HuH-7 (cell line): ENCODE data around the gene ATN1.

Source experiments
- DNase-seq: peaks from one replicate; pipeline ENCODE4 v3.0.0; 2011; ENCODE audit warnings: low spot score

Gene ATN1

GRCh38 chr12:6925540-6926279, 2.0 kb upstream of the ATN1 start:
- DNase-seq: no peak

- no peak for DNase-seq
Measured at GRCh38 chr12:6928022-6928702, 403 bp downstream of the ATN1 start.

DNA sequence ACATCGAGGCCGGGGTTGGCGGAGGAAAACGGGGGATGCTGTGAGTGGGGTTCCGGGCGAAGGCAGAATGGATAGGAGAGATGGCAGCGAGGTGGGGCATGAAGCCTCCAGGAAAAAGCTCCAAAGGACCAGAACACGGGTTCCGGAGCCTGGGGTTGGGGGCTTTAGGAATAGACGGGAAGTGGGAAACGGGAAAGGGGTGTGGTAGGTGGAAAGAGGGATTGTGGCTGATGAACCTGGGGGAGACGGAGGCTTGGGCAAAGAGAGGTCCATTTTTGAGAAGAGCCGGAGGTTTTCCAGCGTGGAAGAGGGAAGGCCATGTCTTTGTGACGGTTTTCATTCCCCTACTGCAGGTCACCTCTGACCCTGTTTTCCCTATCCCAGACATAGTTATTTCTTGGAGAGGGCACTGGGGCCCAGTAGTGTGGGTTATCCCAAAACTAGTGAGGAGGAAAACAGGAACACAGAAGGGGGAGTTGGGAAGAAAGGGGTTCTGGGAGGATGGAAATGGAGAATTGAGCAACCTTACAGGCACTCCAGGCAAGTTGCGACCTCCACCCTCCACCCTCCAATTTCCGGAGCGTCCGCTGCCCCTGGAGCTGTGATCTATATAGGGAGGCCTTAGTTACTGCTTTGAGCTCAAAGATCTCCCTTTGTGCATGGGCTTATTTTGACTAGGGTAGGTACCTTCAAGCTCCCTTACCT, 1.1 kb downstream of the ATN1 start:
- DNase-seq: no peak

- no peak for DNase-seq
Measured at GRCh38 chr12:6929466-6930452, 2.0 kb downstream of the ATN1 start.

DNA sequence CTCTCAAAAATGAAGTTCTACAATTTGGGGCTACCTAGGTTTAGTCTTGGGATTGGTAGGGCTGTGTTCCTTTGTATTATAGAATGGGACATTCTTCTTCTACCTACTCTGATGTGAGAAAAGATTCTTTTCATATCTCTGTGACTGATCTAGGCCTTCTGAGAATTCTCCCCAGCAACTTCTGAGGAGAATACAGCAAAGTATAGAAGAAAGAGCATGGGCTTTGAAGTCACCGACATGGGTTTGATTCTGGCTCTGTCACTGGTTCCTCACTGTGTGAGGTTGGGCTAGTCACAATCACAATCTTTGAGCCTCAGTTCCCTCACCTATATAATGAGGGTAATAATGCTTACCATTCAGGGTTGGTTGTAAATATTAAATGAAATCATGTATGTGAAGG, 5.0 kb downstream of the ATN1 start:
- no peak for DNase-seq

DNA sequence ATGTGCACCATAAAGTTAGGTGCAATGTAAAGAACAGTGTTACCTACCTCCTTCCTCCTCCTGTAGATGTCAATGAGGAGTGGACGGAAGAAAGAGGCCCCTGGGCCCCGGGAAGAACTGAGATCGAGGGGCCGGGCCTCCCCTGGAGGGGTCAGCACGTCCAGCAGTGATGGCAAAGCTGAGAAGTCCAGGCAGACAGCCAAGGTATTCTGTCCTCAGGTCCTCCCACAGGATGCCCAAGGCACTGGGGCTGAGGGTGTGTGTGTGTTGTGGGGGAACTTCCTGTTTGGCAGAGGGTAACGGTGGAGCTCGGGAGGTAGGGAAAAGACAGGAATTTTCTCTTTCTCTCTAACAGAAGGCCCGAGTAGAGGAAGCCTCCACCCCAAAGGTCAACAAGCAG, 6.4 kb downstream of the ATN1 start:
- DNase-seq: no peak

DNA sequence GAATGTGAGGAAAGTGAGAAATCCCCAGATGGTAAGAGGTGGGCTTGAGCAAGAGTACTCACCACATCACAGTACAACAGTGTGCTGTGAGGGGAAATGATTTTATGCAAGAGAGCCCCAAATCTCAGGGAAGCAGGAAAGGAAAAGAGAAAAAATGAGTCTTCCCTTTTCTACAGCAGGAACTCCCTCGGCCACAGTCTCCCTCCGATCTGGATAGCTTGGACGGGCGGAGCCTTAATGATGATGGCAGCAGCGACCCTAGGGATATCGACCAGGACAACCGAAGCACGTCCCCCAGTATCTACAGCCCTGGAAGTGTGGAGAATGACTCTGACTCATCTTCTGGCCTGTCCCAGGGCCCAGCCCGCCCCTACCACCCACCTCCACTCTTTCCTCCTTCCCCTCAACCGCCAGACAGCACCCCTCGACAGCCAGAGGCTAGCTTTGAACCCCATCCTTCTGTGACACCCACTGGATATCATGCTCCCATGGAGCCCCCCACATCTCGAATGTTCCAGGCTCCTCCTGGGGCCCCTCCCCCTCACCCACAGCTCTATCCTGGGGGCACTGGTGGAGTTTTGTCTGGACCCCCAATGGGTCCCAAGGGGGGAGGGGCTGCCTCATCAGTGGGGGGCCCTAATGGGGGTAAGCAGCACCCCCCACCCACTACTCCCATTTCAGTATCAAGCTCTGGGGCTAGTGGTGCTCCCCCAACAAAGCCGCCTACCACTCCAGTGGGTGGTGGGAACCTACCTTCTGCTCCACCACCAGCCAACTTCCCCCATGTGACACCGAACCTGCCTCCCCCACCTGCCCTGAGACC, 7.8 kb downstream of the ATN1 start:
- DNase-seq: no peak

- no peak for DNase-seq
Measured at GRCh38 chr12:6936194-6936635, 8.5 kb downstream of the ATN1 start.

DNA sequence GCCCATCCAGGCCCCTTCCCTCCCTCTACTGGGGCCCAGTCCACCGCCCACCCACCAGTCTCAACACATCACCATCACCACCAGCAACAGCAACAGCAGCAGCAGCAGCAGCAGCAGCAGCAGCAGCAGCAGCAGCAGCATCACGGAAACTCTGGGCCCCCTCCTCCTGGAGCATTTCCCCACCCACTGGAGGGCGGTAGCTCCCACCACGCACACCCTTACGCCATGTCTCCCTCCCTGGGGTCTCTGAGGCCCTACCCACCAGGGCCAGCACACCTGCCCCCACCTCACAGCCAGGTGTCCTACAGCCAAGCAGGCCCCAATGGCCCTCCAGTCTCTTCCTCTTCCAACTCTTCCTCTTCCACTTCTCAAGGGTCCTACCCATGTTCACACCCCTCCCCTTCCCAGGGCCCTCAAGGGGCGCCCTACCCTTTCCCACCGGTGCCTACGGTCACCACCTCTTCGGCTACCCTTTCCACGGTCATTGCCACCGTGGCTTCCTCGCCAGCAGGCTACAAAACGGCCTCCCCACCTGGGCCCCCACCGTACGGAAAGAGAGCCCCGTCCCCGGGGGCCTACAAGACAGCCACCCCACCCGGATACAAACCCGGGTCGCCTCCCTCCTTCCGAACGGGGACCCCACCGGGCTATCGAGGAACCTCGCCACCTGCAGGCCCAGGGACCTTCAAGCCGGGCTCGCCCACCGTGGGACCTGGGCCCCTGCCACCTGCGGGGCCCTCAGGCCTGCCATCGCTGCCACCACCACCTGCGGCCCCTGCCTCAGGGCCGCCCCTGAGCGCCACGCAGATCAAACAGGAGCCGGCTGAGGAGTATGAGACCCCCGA, 9.1 kb downstream of the ATN1 start:
- no peak for DNase-seq

GRCh38 chr12:6937481-6938352, 10.0 kb downstream of the ATN1 start:
- peak; percentile 86 for DNase-seq

- no peak for DNase-seq
Measured at GRCh38 chr12:6938353-6939190, 10.8 kb downstream of the ATN1 start.

GRCh38 chr12:6939191-6939540, 11.4 kb downstream of the ATN1 start:
- no peak for DNase-seq

DNA sequence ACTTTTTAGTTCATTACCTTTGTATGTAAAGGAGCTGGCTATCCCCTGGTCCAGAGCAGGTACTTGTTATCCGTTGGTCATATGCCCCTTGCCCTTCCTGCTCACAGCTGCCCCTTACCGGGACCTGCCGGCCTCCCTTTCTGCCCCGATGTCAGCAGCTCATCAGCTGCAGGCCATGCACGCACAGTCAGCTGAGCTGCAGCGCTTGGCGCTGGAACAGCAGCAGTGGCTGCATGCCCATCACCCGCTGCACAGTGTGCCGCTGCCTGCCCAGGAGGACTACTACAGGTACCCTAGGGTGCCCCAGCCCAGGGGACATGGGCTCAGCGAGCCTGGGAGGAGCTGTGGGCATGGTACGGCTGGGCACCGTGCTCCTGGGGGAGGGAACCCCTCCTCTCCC, 13.5 kb downstream of the ATN1 start:
- DNase-seq: no peak

DNA sequence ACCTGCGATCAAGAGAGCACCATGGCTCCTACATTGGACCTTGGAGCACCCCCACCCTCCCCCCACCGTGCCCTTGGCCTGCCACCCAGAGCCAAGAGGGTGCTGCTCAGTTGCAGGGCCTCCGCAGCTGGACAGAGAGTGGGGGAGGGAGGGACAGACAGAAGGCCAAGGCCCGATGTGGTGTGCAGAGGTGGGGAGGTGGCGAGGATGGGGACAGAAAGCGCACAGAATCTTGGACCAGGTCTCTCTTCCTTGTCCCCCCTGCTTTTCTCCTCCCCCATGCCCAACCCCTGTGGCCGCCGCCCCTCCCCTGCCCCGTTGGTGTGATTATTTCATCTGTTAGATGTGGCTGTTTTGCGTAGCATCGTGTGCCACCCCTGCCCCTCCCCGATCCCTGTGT, 14.0 kb downstream of the ATN1 start:
- no peak for DNase-seq

DNA sequence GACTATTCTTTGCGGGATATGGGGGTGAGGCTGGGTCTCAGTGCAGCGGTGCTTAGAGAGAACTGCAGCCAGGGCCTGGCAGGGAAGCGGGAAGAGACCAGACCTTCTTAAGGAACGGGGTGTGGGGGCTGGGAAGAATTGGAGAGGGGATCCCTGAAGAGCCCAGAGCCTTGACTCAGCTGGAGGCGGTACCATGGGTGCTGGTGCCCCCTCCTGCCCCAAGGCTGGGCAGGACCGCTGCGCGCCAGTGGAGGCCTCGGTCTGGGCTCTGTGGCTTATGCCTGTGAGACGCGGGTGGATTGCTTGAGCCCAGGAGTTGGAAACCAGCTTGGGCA, 14.5 kb downstream of the ATN1 start:
- DNase-seq: no peak

DNA sequence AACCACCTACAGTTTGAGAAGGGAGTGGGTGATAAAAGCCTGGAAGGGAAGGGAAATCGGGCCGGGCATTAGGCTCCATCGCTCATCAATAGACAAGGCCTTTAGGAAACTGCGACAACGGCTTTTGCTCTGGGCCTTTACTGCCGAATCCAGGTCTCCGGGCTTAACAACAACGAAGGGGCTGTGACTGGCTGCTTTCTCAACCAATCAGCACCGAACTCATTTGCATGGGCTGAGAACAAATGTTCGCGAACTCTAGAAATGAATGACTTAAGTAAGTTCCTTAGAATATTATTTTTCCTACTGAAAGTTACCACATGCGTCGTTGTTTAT, 15.6 kb downstream of the ATN1 start:
- DNase-seq: peak; percentile 98

- peak; percentile 81 for DNase-seq
Measured at GRCh38 chr12:6943722-6944380, 16.1 kb downstream of the ATN1 start, which contains the start of the genes C12orf57 and RNU7-1. Gene C12orf57 (plus strand): TSS chr12:6944022. CDS start chr12:6944122, 100 bp downstream. Gene RNU7-1 (plus strand): TSS chr12:6943816.
